ENCODE data around the gene RANBP3. TPM values are rescaled to one million over a fixed set of nuclear protein-coding genes. Genes with fewer than 3 reads are reported as not detected.

Gene RANBP3
- total RNA-seq, 1 donor from 2014 or later = 95.5 TPM

DNA sequence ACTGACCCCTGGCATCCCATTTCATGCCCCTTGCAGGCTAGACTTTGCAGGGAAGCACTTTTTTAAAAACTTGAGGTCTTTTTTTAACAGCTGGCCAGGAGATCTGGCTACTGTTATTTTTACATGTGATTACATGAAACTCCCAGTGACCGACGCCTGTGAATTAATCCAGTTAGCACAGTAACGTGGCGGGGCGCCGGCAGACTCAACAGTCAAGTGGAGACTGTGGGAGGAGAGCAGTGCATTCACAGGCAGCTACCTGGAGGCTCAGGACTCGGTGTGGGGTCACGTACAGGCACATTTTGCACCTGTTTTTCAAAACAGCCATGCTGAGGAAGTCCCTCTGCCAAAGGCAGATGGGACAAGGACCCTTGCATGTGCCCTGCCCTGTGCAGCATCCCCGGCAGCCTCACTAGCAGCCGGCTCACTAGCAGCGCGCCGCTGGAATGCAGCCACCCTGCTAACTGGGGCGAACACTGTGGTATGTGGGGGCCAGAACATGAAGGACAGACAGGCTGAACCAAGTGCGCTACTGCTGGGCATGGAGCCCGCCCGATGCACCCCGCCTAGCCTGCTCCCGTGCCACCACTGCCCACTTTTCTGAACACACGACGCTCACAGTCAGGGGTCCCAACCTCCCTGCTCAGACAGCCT lies 45.2 kb downstream of the RANBP3 start:
- intact Hi-C loops (cut with micrococcal nuclease) = no loop called here

DNA sequence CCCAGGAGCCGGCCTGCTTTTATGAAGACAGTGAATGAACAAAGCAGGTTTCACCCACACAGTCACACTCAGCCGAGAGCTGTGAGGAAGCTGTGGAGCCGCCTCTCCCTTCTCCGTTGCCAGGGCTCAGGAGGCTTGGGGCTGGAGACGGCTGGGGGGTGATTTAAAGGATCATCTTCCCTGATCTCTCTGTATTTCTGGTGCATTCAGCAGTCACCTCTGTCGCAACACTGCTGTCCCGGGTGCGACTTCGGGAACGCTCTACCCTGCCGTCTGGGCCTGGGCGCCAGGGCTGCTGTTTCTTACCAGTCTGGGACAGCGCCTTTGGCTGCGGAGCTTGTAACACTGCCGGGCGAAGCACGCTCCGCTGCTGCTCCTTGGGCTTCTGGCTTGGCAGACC lies 45.8 kb downstream of the RANBP3 start:
- intact Hi-C loops (cut with micrococcal nuclease) = no loop called here

DNA sequence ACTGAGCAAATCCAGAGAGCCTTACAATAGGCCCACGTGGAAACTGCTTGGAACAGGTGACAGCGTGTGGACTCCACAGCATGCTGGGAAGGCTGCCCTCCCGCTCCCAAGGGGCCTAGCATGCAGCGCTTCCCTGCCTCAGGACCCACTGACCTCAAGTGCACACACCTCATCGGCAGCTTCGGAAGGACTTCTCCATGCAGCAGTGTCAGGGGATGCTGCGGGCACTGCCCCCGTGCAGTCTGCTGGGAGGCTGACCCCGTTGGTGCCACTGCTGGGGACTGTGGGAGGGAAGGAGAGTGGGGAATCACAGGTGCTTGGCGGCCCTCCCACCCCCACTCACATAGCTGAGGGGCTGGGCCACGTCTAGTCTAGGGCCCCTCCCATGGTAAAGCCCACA lies 46.7 kb downstream of the RANBP3 start:
- intact Hi-C loops (cut with micrococcal nuclease) = no loop called here

DNA sequence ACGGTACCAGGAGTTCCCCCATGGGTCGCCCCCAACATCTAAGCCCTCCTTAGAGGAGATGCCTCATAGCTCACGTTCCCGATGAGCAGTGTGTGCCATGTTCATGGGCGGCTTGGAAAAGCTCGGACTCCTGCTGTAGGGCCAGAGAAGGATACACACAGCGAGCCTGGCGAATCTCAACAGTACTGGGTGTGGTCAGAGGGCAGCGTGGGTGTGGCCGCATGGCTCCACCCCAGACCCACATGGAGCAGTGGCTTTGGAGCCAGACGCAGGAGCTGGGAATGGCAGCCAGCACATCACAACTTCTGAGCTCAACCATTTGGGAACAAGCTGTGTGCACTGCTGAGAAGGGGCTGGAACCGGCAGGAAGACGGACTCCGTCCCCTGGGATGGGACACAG lies 48.3 kb downstream of the RANBP3 start:
- intact Hi-C loops (cut with micrococcal nuclease) = no loop called here

DNA sequence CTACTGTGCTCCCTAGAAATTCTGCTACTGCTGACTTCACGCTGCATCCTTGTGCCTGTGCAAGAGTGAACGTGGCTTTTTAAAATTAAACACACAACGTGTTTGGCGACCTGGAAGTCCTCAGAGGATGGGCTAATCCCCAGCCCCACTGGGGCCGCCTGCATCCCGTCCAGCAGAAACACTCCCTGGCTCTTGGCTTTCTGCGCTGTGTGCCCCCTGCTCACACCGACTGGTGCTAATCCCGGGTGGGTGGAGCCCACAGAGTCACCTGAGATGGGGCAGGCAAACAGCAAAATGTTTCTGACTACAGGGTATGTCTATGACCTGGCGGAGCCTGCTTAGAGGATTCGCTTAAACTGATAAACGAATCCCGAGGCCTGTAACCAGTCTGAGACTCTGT lies 48.8 kb downstream of the RANBP3 start:
- intact Hi-C loops (cut with micrococcal nuclease) = no loop called here

DNA sequence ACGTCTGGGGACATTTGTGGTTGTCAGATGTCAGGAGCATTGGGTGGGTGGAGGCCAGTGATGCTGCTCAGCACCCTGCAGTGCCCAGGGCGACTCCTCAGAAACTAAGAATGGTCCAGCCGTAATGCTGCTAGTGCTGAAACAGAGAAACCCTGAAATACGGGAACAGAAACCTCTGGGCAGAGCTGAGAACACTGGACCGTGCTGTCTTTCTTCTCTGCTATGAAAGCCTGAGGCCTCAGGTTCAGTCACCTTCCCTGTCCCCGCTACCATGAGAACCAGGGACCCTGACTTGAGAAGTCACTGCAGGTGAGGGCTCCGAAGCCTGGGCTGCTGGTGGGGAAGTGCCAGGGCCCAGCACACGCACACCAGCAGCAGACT lies 50.5 kb downstream of the RANBP3 start:
- intact Hi-C loops (cut with micrococcal nuclease) = no loop called here

DNA sequence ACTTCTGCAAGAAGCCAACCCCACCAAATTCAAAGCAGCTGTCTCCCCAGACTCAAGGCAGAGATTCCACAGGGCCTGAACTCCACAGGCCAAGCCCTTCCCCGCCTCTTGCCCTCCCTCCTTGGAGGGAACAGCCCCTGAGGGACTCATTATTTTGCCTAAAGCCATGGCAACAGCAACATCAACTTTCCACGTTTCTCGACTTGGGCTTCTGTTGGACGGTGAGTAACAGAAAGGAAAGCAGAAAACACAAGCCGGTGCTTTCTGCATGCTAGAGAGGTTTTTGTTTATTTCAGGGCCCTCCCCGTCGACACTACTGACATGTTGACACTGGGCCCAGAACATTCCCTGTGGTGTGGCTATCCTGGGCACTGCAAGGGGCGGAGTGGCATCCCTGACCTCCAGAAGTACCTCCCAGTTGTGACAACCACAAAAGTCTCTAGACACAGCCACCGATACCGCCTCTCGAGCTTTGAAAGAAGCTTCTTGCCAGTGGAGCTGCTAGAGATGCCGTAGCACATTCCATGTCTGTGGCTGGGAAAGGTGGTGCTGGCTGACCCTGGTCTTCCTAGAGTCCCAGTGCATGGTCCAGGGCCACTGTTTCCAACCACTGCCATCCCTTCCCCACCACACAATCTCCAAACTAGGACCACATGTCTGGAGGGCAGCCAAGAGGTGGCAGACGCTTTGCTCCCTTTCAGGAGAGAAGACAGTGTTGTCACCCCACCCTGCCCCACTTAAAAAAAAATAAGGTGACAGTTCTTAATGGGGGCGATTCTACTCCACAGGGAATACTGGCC lies 51.1 kb downstream of the RANBP3 start:
- intact Hi-C loops (cut with micrococcal nuclease) = no loop called here

DNA sequence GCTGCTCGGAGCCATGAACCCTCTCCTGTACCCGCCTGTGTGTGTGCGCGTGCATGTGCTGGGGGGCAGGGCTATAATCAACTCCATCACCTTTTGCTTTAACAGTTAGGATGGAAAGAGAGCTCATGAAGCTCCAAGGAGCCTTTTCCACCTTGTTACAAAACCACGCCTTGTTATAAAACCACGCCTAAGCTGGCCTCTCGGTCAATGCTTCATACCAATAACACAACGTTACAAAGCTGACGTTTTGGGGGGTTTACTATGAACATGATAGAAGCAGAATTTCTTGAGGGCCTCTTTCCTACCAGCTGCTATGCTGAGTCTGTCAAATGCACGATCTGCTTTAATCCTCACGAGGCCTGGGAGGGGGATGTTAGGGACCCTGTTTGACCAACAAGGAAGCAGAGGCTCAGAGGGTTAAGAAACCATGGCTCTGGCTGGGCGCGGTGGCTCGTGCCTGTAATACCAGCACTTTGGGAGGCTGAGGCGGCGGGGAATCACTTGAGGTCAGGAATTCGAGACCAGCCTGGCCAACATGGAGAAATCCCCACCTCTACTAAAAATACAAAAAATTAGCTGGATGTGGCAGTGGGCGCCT lies 52.0 kb downstream of the RANBP3 start:
- intact Hi-C loops (cut with micrococcal nuclease) = no loop called here

DNA sequence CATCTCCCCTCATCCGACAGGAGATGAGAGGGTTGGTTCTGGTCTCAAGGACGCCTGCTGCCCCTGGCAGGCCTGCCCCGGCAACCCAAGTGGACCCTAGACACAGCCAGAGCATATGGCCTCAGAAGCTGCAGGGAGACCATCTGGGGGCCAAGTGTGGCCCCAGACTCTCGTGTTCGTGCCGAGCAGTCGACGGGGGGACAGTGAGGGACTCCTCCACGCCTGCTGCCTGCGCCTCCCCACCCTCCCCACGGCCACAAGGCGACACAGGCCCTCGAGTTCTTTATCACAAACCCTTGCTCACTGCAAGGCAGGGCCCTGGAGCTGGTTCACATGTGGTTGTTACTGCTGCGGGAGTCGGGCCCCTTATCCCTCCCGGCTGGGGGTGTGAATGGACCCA lies 54.6 kb downstream of the RANBP3 start:
- intact Hi-C loops (cut with micrococcal nuclease) = no loop called here

DNA sequence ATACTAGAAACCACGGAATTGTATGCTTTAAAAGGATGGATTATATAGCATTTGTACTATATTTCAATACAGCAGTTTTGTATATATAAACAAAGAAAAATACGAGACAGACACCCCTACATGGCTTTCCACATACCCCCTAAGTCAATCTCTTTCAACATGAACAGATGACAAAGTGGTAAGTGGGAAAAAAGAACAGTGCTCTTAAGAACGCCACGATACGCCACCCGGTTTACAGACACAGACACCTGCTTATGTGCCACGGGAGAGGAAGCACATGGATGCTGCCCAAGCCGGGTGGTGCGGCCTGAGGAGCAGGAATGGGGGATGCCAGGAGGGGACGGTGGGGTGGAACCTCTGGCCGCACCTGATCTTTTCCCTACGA lies 55.8 kb downstream of the RANBP3 start:
- intact Hi-C loops (cut with micrococcal nuclease) = no loop called here

DNA sequence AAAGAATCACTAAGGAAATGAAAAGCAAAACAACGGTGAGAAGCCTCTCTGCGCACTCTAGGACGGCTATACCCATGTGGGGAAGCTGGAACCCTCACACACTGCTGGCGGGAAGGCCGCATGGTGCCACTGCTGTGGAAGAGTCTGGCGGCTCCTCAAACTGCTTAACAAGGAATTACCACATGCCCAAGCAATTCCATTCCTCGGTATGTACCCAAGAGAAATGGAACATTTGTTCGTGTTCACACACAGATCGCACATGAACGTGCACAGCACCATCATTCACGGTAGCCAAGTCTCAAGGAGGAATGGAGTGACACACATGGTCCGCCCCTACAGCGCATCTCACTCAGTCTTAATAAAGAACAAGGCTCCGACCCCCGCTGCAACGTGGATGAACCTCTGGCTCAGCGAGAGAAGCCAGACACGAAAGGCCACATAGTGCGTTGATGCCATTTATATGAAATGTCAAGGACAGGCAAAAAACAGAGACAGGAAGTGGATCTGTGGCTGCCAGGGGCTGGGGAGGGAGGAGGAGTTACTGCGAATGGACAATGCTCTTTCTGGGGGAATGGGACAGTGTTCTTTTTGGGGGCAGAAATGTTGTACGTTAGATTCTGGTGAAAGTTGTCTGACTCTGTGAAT lies 56.3 kb downstream of the RANBP3 start:
- intact Hi-C loops (cut with micrococcal nuclease) = no loop called here

DNA sequence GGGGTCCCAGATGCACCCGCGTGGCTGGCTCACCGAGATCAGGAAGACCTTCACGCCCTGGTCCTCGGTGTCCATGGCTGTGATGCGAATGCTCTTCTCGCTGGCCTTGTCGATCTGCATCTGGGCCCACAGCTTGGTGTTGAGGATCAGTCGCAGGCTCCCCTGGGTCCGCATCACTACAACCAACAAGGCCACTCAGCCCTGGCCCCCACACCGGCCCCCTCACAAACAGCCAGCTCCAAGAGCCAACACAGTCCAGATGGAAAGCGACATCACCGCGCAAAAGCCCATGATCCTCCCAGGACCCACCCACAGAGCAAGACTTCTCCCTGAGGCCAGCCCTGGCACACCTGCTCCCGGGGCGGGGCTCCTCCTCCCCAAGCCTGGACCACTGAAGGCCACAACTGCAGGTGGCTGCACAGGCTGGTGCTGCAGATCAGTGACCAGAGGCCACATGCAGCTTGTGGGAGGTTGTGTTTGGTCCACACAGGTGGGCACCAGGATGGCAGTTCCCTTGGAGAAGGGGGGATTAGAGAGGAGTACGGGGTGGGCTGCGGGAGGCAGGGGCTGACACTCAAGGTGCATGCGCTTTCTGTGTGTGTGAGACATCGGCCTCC lies 59.4 kb downstream of the RANBP3 start:
- intact Hi-C loops (cut with micrococcal nuclease) = no loop called here

DNA sequence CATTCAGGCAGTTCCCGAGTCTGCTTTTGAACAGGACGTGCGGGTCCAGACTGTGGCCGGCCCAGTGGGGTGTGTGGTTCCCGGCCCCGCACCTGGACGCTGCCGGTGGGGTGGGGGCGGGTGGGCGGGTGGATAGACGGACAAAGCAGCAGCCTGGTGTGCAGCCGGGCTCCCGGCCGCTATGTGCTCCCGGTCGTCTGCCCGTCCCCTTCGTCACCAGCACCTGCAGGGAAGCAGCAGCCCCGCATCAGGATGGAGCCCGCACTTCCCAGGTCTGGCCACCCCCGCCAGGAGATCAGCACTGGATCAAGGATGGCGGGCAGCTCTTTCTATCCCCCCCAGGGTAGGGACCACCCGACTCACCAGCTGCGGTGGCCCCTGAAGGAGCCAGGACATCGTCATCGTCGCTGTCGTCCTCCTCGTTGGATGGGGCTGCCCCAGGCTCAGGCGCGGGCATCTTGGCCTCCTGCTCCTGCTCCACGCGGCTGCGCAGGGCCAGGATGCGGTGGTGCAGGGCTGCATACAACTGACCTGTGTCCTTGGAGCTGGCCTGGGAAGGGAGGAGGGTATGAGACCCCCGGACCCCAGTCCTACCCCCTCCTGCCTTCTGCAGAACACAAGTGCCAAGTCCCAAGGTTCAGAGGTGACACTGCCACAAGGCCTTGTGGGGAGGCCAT lies 60.4 kb downstream of the RANBP3 start:
- intact Hi-C loops (cut with micrococcal nuclease) = no loop called here

DNA sequence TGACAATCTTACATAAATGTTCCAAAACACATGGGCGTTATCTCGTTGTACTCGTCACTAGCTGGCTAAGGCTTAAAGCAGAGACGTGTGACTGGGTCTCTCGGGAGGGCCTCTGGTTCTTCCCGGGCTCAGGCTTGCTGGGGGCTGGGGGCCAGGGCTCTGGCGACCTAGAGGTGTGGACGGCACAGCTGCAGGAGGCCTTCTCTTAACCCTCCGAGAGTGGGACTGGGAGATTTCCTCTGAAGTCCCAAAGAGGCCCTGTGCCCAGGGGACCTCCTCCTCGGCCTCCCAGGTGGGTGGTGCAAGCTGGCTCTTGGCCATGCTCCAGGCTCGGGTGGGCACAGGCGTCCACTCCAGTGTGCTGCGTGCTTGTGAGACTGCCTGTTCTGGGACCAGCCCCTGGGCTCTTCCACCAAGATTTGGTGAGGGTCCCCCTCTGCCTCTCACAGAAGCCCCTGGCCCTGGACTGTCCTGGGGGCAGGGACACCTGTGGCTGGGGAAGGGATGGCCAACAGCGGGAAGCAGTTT lies 61.7 kb downstream of the RANBP3 start:
- intact Hi-C loops (cut with micrococcal nuclease) = no loop called here

DNA sequence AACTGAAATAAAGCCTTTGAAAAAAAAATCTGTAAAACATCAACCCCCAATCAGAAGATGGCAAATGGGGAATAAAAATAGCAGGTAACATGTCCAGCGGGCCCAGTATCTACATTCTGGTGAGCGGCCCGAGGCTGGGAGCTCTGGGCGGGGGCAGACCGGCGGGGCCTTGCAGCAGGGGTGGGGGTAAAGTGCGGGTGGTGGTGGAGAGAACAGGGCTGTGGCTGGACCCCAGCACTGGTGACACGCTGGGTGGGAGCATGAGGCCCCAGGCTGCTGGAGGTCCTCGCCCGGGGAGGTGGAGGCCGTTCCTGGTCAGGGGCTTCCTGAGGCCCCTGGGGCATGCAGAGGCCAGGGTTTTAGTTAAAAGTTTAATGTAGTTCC lies 62.2 kb downstream of the RANBP3 start:
- intact Hi-C loops (cut with micrococcal nuclease) = no loop called here

DNA sequence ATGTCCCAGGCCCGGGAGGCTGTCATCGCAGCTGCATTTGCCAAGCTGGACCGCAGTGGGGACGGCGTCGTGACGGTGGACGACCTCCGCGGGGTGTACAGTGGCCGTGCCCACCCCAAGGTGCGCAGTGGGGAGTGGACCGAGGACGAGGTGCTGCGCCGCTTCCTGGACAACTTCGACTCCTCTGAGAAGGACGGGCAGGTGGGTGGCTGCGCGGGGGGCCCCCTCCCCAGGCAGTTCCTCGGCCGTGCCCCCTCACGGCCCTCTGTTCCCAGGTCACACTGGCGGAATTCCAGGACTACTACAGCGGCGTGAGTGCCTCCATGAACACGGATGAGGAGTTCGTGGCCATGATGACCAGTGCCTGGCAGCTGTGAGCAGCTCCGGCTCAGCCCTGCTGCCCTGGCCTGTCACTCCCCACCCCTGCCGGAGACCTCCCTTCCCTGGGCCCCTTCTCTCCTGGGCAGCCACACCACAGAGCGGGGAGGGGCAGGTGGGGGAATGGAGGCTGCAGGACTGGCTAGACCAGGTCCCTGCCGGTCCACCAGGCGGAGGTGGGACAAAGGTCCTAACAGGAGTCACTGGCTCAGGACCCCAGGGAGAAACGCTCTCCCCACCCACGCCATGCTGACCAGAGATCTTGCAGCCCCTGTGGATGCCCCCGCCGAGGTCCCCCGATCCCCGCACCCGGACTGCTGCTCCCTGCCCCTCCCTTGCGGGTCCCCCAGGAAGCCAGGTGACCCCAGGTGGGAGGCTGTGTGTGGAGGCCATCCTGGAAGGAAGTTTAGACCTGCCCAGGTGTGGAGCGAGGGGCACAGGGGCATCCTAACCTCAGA lies 62.8 kb downstream of the RANBP3 start:
- intact Hi-C loops (cut with micrococcal nuclease) = no loop called here

DNA sequence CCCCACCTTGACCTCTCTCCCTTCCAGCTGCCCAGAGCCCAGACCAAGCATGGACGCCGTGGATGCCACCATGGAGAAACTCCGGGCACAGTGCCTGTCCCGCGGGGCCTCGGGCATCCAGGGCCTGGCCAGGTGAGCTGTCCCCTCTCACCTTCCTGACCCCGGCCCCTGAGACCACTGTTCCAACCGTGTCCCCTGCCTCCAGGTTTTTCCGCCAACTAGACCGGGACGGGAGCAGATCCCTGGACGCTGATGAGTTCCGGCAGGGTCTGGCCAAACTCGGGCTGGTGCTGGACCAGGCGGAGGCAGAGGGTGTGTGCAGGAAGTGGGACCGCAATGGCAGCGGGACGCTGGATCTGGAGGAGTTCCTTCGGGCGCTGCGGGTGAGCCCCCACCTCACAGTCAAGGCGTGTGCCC lies 63.6 kb downstream of the RANBP3 start:
- intact Hi-C loops (cut with micrococcal nuclease) = no loop called here

DNA sequence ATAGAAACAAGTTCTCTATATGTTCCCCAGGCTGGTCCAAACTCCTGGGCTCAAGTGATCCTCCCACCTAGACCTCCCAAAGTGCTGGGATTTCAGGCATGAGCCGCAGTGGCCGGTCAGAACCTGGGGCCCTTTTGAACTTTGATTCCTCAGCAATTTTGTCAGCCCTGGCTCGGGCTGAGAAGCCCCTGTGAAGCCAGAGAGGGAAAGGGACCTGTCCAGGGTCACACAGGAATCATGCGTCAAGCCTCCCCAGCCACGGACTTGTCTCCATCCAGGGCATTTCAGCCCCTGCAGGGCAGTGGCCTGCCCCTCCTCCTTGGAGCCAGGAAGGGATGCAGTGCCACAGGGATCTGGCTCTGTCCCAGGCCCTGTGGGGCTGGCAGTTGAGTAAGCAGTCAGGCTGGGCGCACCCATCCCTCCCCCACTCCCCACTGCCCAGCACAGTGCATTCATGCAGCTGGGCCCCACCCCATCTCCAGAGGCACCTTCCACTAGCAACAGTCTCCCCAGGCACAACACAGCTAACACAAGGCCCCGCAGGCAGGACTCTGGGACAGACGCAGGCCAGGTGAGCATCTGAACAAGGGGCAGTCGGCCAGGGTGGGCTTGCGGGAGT lies 64.1 kb downstream of the RANBP3 start, which contains the start of gene CAPS:
Gene CAPS (plus strand): TSS at position 516 of the 619 bp plus-strand sequence. CDS start 153 bp downstream, outside the sequence.
- intact Hi-C loops (cut with micrococcal nuclease) = no loop called here

DNA sequence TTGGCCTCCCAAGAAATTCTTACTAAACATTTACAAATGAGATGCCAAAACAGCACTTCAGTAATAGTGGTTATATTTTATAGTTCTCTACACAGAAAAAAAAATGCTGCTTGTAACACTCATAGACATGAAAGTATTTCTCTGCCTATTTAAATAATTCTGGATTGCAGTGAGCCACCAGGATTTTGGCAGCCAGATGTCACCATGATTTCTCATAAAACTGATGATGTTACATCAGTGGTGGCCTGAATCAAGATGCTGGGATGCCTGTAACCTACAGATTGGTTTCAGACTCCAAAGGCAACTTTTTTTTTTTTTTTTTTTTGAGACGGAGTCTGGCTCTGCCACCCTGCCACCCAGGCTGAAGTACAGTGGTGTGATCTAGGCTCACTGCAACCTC lies 66.6 kb downstream of the RANBP3 start:
- intact Hi-C loops (cut with micrococcal nuclease) = no loop called here

DNA sequence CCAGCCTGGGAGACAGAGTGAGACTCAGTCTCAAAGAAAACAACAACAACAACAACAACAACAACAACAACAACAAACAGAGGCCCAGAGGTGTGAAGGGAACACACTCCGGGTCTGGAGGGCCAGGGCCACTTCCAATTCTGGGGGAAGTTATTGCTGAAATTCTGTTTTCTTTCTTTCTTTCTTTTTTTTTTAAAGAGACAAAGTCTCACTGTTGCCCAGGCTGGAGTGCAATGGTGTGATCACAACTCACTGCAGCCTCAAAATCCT lies 67.4 kb downstream of the RANBP3 start:
- intact Hi-C loops (cut with micrococcal nuclease) = no loop called here

Measured in T-helper 2 cell treated with Interferon-gamma antibody and Interleukin-4, amounts not matched to agents 100 ng/mL and 5 ng/mL, for 36 hours (primary cell).